Tibial nerve (tissue), 4 donors: Measurements from ENCODE around the gene CC2D1B. TPM values are rescaled to one million over a fixed set of nuclear protein-coding genes. Genes with fewer than 3 reads are reported as not detected.

Source experiments
- DNase-seq, 2 donors: peaks; one replicate each; pipeline ENCODE4 v3.0.0-alpha.2; 2019; ENCODE audit warnings: low spot score in 2 of 2
- H3K27ac ChIP-seq, 4 donors: fragments of 200-600 bp; sonication (generic) in 3 of 4; one replicate each; pipeline ENCODE4 v1.5.1; 2017 to 2019; ENCODE audit warnings: mild to moderate bottlenecking in 1 of 4
- H3K27me3 ChIP-seq, 2 donors: fragments of 200-600 bp; sonication (generic) in 1 of 2; one replicate each; pipeline versions ENCODE4 v1.5.1 to v1.6.0; 2017 to 2019
- H3K36me3 ChIP-seq, 3 donors: fragments of 200-600 bp; sonication (generic); one replicate each; pipeline ENCODE4 v1.5.1; 2018 to 2019
- H3K4me1 ChIP-seq, 4 donors: fragments of 200-600 bp; sonication (generic) in 3 of 4; one replicate each; pipeline ENCODE4 v1.5.1; 2017 to 2019
- H3K4me3 ChIP-seq, 4 donors: fragments of 200-600 bp; sonication (generic) in 3 of 4; one replicate each; pipeline ENCODE4 v1.5.1; 2017 to 2019; ENCODE audit warnings: mild to moderate bottlenecking in 1 of 4, moderate library complexity in 1 of 4
- H3K9me3 ChIP-seq, 4 donors: fragments of 200-600 bp; sonication (generic) in 3 of 4; one replicate each; pipeline ENCODE4 v1.5.1; 2017 to 2019
- CTCF ChIP-seq, 5 experiments: fragments of 200-600 bp in 3 of 5; fragments of 450-650 bp in 2 of 5; sonication (generic) in 3 of 5; IDR thresholded peaks; one replicate each; pipeline ENCODE4 v1.5.1; 2016 to 2019; ENCODE audit warnings: antibody characterized with exemption in 5 of 5, mild to moderate bottlenecking in 3 of 5, moderate library complexity in 2 of 5
- EP300 ChIP-seq, 2 donors: sonication (generic); formaldehyde crosslinking; IDR thresholded peaks; one replicate each; pipeline ENCODE4 v1.6.1; 2017; ENCODE audit warnings: antibody characterized with exemption in 2 of 2, mild to moderate bottlenecking in 1 of 2
- POLR2A ChIP-seq, 2 donors: fragments of 450-650 bp; IDR thresholded peaks; one replicate each; pipeline ENCODE4 v1.6.1; 2017; ENCODE audit warnings: antibody characterized with exemption in 2 of 2, mild to moderate bottlenecking in 2 of 2, moderate library complexity in 2 of 2
- WGBS, 2 donors: methylation state at CpG; one replicate each; pipeline ENCODE4 v1.1.5; 2018; 5-methylcytosine and 5-hydroxymethylcytosine counted together
- total RNA-seq, 4 donors: library from RNA; depleted of rRNA; stranded (reverse); fragments of >200 nt; gene quantifications; one replicate each; pipeline ENCODE4 v1.1.0, GENCODE V29; 2016

Gene CC2D1B
- total RNA-seq, 4 donors from 2014 or later: 44.0 to 63.5 (median 57.1) TPM

GRCh38 chr1:52364235-52364839 is 1.7 kb downstream of the CC2D1B start:
- H3K4me3 ChIP-seq: peak overlapping the region in 1 of 4 donors; percentile 96
- no peaks in the 10 kb centered on the region for H3K27me3 ChIP-seq
- no peaks in the 10 kb centered on the region for H3K9me3 ChIP-seq
- peaks cover 0 to 39% (median 16%) of the 10 kb centered on the region in 4 donors for H3K4me1 ChIP-seq
- peak overlapping the region in 3 of 4 donors; percentile 90 to 97 (median 97) for H3K27ac ChIP-seq
- no peak for DNase-seq
- 79 to 87% methylated on average over 5 of the region's 5 CpGs for WGBS, 2 donors
- no peak for TF ChIP-seq EP300 (IDR thresholded peaks at IDR 0.05)
- no peak for TF ChIP-seq CTCF (IDR thresholded peaks at IDR 0.05)
- TF ChIP-seq POLR2A (IDR thresholded peaks at IDR 0.05): no peak
- H3K36me3 ChIP-seq: peaks cover 1 to 41% (median 19%) of the 10 kb centered on the region in 3 donors

- no peak for DNase-seq
- TF ChIP-seq POLR2A (IDR thresholded peaks at IDR 0.05) (no peak), CTCF (IDR thresholded peaks at IDR 0.05) (no peak), EP300 (IDR thresholded peaks at IDR 0.05) (no peak)
- Histone ChIP-seq H3K4me3 (no peak overlapping the region), H3K9me3 (no peaks in the 10 kb centered on the region), H3K27me3 (no peaks in the 10 kb centered on the region), H3K4me1 (peaks cover 0 to 21% (median 10%) of the 10 kb centered on the region in 4 donors), H3K27ac (peak overlapping the region in 2 of 4 donors; percentile 4 to 56), H3K36me3 (peaks cover 12 to 79% (median 55%) of the 10 kb centered on the region in 3 donors)
- WGBS, 2 donors: 42 to 46% methylated on average over 7 of the region's 7 CpGs
Measured at GRCh38 chr1:52360595-52360968, 5.4 kb downstream of the CC2D1B start.

- 77 to 86% methylated on average over 24 of the region's 24 CpGs for WGBS, 2 donors
- H3K4me3 ChIP-seq: no peak overlapping the region
- peak overlapping the region in 2 of 4 donors; percentile 4 to 56 for H3K27ac ChIP-seq
- no peaks in the 10 kb centered on the region for H3K9me3 ChIP-seq
- TF ChIP-seq POLR2A (IDR thresholded peaks at IDR 0.05) (no peak), EP300 (IDR thresholded peaks at IDR 0.05) (no peak), CTCF (IDR thresholded peaks at IDR 0.05) (no peak)
- H3K27me3 ChIP-seq: no peaks in the 10 kb centered on the region
- H3K36me3 ChIP-seq: peaks cover 16 to 85% (median 62%) of the 10 kb centered on the region in 3 donors
- H3K4me1 ChIP-seq: peaks cover 0 to 18% (median 7%) of the 10 kb centered on the region in 4 donors
- DNase-seq: no peak
Measured at GRCh38 chr1:52359676-52360594, 6.1 kb downstream of the CC2D1B start.

- Histone ChIP-seq H3K36me3 (peaks cover 16 to 93% (median 63%) of the 10 kb centered on the region in 3 donors), H3K4me3 (no peak overlapping the region), H3K27me3 (no peaks in the 10 kb centered on the region), H3K9me3 (no peaks in the 10 kb centered on the region), H3K27ac (no peak overlapping the region), H3K4me1 (peaks cover 0 to 8% (median under 1%) of the 10 kb centered on the region in 4 donors)
- no peak for DNase-seq
- TF ChIP-seq CTCF (IDR thresholded peaks at IDR 0.05) (no peak), POLR2A (IDR thresholded peaks at IDR 0.05) (no peak), EP300 (IDR thresholded peaks at IDR 0.05) (no peak)
- WGBS, 2 donors: 91 to 94% methylated on average over 14 to 18 of the region's 18 CpGs
Measured at GRCh38 chr1:52358851-52359497, 7.0 kb downstream of the CC2D1B start.
